ENCODE data around the gene QSOX2.

QSOX2 gene

DNA sequence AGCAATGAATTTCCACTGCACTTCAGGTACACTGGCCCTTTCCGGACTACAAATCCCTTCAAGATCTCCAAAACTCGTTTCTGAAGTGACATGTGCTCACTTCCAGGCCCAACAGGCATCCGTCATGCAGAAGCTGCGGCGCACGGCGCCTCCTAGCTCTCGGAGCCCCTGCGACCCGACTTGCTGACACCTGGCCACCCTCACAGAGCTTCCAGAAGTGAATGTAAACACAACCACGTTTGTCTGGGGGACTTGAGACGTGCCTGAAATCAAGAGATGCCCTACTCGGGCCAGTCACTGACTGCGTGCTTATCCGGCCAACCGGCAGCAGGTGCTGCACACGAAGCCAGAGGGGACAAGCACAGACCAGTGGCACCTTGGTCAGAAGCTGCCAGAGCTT is 35.8 kb downstream of the QSOX2 start:
- TF ChIP-seq, protein P1, sequence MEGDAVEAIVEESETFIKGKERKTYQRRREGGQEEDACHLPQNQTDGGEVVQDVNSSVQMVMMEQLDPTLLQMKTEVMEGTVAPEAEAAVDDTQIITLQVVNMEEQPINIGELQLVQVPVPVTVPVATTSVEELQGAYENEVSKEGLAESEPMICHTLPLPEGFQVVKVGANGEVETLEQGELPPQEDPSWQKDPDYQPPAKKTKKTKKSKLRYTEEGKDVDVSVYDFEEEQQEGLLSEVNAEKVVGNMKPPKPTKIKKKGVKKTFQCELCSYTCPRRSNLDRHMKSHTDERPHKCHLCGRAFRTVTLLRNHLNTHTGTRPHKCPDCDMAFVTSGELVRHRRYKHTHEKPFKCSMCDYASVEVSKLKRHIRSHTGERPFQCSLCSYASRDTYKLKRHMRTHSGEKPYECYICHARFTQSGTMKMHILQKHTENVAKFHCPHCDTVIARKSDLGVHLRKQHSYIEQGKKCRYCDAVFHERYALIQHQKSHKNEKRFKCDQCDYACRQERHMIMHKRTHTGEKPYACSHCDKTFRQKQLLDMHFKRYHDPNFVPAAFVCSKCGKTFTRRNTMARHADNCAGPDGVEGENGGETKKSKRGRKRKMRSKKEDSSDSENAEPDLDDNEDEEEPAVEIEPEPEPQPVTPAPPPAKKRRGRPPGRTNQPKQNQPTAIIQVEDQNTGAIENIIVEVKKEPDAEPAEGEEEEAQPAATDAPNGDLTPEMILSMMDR (IDR thresholded peaks at IDR 0.05; ENCODE audit: low read length) = no peak
- no peak for TF ChIP-seq EZH2 (IDR thresholded peaks at IDR 0.05; ENCODE audit: borderline replicate concordance, low read length)
- no peaks in the 10 kb centered on the region for H3K79me2 ChIP-seq (ENCODE audit: insufficient read depth, low read length)
- peaks cover 6% of the 10 kb centered on the region; the same call in 1 of the 2 replicates for H3K9me3 ChIP-seq (ENCODE audit: low read length)
- H3K27me3 ChIP-seq (ENCODE audit: insufficient read depth, low read length) = peaks cover under 1% of the 10 kb centered on the region; the same call in 1 of the 2 replicates
- no peak overlapping the region for H3K4me2 ChIP-seq (ENCODE audit: low read length)
- no peaks in the 10 kb centered on the region; the same call in 1 of the 2 replicates for H3F3A ChIP-seq (ENCODE audit: insufficient read depth, low read length)
- H3K9me2 ChIP-seq (ENCODE audit: low read depth, low read length) = no peaks in the 10 kb centered on the region
- H2AFZ ChIP-seq (ENCODE audit: low read length) = no peak overlapping the region
- no peak overlapping the region for H3K4me3 ChIP-seq (ENCODE audit: low read depth, low read length, poor library complexity, severe bottlenecking)
- no peak overlapping the region for H3K9ac ChIP-seq (ENCODE audit: low read length)
- peaks cover 57% of the 10 kb centered on the region for H3K4me1 ChIP-seq (ENCODE audit: insufficient read depth, low read length, severe bottlenecking)
- no peaks in the 10 kb centered on the region for H4K20me1 ChIP-seq (ENCODE audit: insufficient read depth, low read length)
- H3K36me3 ChIP-seq (ENCODE audit: insufficient read depth, low read length) = peaks cover 88% of the 10 kb centered on the region
- H3K27ac ChIP-seq (ENCODE audit: low read depth, low read length, poor library complexity, severe bottlenecking) = peak overlapping the region; percentile 86

DNA sequence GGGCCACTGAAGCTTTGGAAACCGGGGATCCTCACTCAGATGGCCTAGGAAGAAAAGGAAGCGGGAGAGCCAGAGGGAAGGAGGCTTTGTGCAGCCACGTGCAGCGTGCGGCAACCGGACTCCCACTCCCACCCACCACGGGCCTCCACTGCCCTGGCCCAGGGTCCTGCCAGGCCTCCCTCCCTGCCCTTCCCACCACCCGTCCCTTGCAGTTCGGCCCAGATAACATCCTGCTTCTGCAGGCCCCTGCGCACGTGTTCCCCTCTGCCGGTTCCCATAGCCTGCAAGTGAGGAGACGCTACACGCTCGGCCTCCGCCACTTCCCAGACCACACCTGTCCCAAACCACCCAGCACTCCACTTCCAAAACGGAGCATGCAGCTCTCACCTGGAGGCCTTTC is 36.4 kb downstream of the QSOX2 start:
- no peaks in the 10 kb centered on the region for H3K9me2 ChIP-seq (ENCODE audit: low read depth, low read length)
- H3K4me1 ChIP-seq (ENCODE audit: insufficient read depth, low read length, severe bottlenecking) = peaks cover 57% of the 10 kb centered on the region
- no peaks in the 10 kb centered on the region for H4K20me1 ChIP-seq (ENCODE audit: insufficient read depth, low read length)
- H3K27me3 ChIP-seq (ENCODE audit: insufficient read depth, low read length) = peaks cover 6% of the 10 kb centered on the region; the same call in 1 of the 2 replicates
- no peaks in the 10 kb centered on the region; the same call in 1 of the 2 replicates for H3F3A ChIP-seq (ENCODE audit: insufficient read depth, low read length)
- no peaks in the 10 kb centered on the region for H3K79me2 ChIP-seq (ENCODE audit: insufficient read depth, low read length)
- no peak for TF ChIP-seq EZH2 (IDR thresholded peaks at IDR 0.05; ENCODE audit: borderline replicate concordance, low read length)
- TF ChIP-seq, protein P1 (IDR thresholded peaks at IDR 0.05; ENCODE audit: low read length) = no peak
- no peak overlapping the region; the same call in 1 of the 2 replicates for H3K4me2 ChIP-seq (ENCODE audit: low read length)
- H2AFZ ChIP-seq (ENCODE audit: low read length) = no peak overlapping the region
- peak overlapping the region; percentile 9; the same call in 1 of the 2 replicates for H3K9ac ChIP-seq (ENCODE audit: low read length)
- peaks cover 83% of the 10 kb centered on the region for H3K36me3 ChIP-seq (ENCODE audit: insufficient read depth, low read length)
- H3K4me3 ChIP-seq (ENCODE audit: low read depth, low read length, poor library complexity, severe bottlenecking) = no peak overlapping the region
- peaks cover 6% of the 10 kb centered on the region; the same call in 1 of the 2 replicates for H3K9me3 ChIP-seq (ENCODE audit: low read length)
- H3K27ac ChIP-seq (ENCODE audit: low read depth, low read length, poor library complexity, severe bottlenecking) = peak overlapping the region; percentile 86

DNA sequence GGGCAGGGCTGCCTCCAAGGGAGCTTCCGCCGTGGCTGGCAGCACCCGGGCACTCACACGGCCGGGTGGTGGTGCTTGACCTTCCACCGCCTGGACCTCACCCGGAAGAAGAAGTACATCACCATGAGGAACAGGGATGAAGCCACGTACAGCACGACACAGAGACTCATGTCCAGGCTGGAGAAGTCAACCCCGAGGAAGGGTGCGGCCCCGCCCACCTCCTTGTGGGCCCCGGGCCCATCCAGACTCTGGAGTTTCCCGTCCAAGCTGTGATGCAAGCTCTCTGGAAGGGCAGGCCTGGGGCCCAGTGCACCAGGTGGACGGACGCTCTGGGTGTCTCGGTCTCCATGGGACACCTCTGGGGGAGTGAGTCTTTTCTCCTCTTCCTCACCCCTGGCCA is 36.9 kb downstream of the QSOX2 start:
- TF ChIP-seq, protein P1 (IDR thresholded peaks at IDR 0.05; ENCODE audit: low read length) = no peak
- TF ChIP-seq EZH2 (IDR thresholded peaks at IDR 0.05; ENCODE audit: borderline replicate concordance, low read length) = no peak
- Histone ChIP-seq H2AFZ (ENCODE audit: low read length) (no peak overlapping the region), H3K27me3 (ENCODE audit: insufficient read depth, low read length) (peaks cover 6% of the 10 kb centered on the region; the same call in 1 of the 2 replicates), H3K36me3 (ENCODE audit: insufficient read depth, low read length) (peaks cover 77% of the 10 kb centered on the region), H4K20me1 (ENCODE audit: insufficient read depth, low read length) (no peaks in the 10 kb centered on the region), H3K4me3 (ENCODE audit: low read depth, low read length, poor library complexity, severe bottlenecking) (no peak overlapping the region), H3K4me2 (ENCODE audit: low read length) (no peak overlapping the region; the same call in 1 of the 2 replicates), H3K27ac (ENCODE audit: low read depth, low read length, poor library complexity, severe bottlenecking) (peak overlapping the region; percentile 86), H3K4me1 (ENCODE audit: insufficient read depth, low read length, severe bottlenecking) (peaks cover 57% of the 10 kb centered on the region), H3K9me3 (ENCODE audit: low read length) (peaks cover 2% of the 10 kb centered on the region; the same call in 1 of the 2 replicates), H3K9ac (ENCODE audit: low read length) (peak overlapping the region; percentile 9; the same call in 1 of the 2 replicates), H3K79me2 (ENCODE audit: insufficient read depth, low read length) (no peaks in the 10 kb centered on the region), H3F3A (ENCODE audit: insufficient read depth, low read length) (no peaks in the 10 kb centered on the region; the same call in 1 of the 2 replicates), H3K9me2 (ENCODE audit: low read depth, low read length) (no peaks in the 10 kb centered on the region)
